ENCODE data around the gene TMEM108.

The TMEM108 gene

GRCh38 chr3:133227813-133228212, 189.6 kb downstream of the TMEM108 start:
- no peak for DNase-seq (ENCODE audit: low read depth)

GRCh38 chr3:133230195-133230594, 192.0 kb downstream of the TMEM108 start:
- no peak for DNase-seq (ENCODE audit: low read depth)

- DNase-seq (ENCODE audit: low read depth): no peak
Measured at GRCh38 chr3:133236901-133237300, 198.7 kb downstream of the TMEM108 start.

GRCh38 chr3:133237380-133237779, 199.2 kb downstream of the TMEM108 start:
- DNase-seq (ENCODE audit: low read depth): no peak

- no peak for DNase-seq (ENCODE audit: low read depth)
Measured at GRCh38 chr3:133238015-133238414, 199.8 kb downstream of the TMEM108 start.

GRCh38 chr3:133246119-133246518, 207.9 kb downstream of the TMEM108 start:
- no peak for DNase-seq (ENCODE audit: low read depth)

- DNase-seq (ENCODE audit: low read depth): no peak
Measured at GRCh38 chr3:133246773-133247172, 208.6 kb downstream of the TMEM108 start.

- DNase-seq (ENCODE audit: low read depth): no peak
Measured at GRCh38 chr3:133248389-133248788, 210.2 kb downstream of the TMEM108 start.

- no peak for DNase-seq (ENCODE audit: low read depth)
Measured at GRCh38 chr3:133249490-133249889, 211.3 kb downstream of the TMEM108 start.

- no peak for DNase-seq (ENCODE audit: low read depth)
Measured at GRCh38 chr3:133254151-133254550, 216.0 kb downstream of the TMEM108 start.

GRCh38 chr3:133254716-133255115, 216.5 kb downstream of the TMEM108 start:
- DNase-seq (ENCODE audit: low read depth): no peak

GRCh38 chr3:133256787-133257483, 218.7 kb downstream of the TMEM108 start:
- DNase-seq (ENCODE audit: low read depth): no peak

- no peak for DNase-seq (ENCODE audit: low read depth)
Measured at GRCh38 chr3:133258358-133258757, 220.2 kb downstream of the TMEM108 start.

- no peak for DNase-seq (ENCODE audit: low read depth)
Measured at GRCh38 chr3:133259767-133260166, 221.6 kb downstream of the TMEM108 start.

- DNase-seq (ENCODE audit: low read depth): no peak
Measured at GRCh38 chr3:133262333-133262732, 224.1 kb downstream of the TMEM108 start.

- no peak for DNase-seq (ENCODE audit: low read depth)
Measured at GRCh38 chr3:133264920-133265319, 226.7 kb downstream of the TMEM108 start.

- DNase-seq (ENCODE audit: low read depth): no peak
Measured at GRCh38 chr3:133268726-133269134, 230.5 kb downstream of the TMEM108 start.

GRCh38 chr3:133269393-133269792, 231.2 kb downstream of the TMEM108 start:
- no peak for DNase-seq (ENCODE audit: low read depth)

- no peak for DNase-seq (ENCODE audit: low read depth)
Measured at GRCh38 chr3:133270631-133271030, 232.4 kb downstream of the TMEM108 start.

GRCh38 chr3:133271042-133271441, 232.9 kb downstream of the TMEM108 start:
- DNase-seq (ENCODE audit: low read depth): no peak

GRCh38 chr3:133271539-133271938, 233.3 kb downstream of the TMEM108 start:
- no peak for DNase-seq (ENCODE audit: low read depth)

GRCh38 chr3:133273346-133273745, 235.2 kb downstream of the TMEM108 start:
- no peak for DNase-seq (ENCODE audit: low read depth)

GRCh38 chr3:133274477-133274876, 236.3 kb downstream of the TMEM108 start:
- DNase-seq (ENCODE audit: low read depth): no peak

- no peak for DNase-seq (ENCODE audit: low read depth)
Measured at GRCh38 chr3:133276594-133276993, 238.4 kb downstream of the TMEM108 start.
